Lower leg skin (tissue), 3 donors: Measurements from ENCODE around the gene PTEN.

Source experiments
- POLR2A ChIP-seq, 2 donors: fragments of 450-650 bp; IDR thresholded peaks; one replicate each; pipeline ENCODE4 v1.6.1; 2016 to 2017; ENCODE audit warnings: antibody characterized with exemption in 2 of 2, mild to moderate bottlenecking in 1 of 2, moderate library complexity in 1 of 2
- TF ChIP-seq, protein P1 (sequence below), 3 donors: fragments of 450-650 bp; IDR thresholded peaks; one replicate each; pipeline ENCODE4 v1.5.1; 2016; ENCODE audit warnings: antibody characterized with exemption in 3 of 3, mild to moderate bottlenecking in 3 of 3, moderate library complexity in 2 of 3

- TF ChIP-seq, protein P1, sequence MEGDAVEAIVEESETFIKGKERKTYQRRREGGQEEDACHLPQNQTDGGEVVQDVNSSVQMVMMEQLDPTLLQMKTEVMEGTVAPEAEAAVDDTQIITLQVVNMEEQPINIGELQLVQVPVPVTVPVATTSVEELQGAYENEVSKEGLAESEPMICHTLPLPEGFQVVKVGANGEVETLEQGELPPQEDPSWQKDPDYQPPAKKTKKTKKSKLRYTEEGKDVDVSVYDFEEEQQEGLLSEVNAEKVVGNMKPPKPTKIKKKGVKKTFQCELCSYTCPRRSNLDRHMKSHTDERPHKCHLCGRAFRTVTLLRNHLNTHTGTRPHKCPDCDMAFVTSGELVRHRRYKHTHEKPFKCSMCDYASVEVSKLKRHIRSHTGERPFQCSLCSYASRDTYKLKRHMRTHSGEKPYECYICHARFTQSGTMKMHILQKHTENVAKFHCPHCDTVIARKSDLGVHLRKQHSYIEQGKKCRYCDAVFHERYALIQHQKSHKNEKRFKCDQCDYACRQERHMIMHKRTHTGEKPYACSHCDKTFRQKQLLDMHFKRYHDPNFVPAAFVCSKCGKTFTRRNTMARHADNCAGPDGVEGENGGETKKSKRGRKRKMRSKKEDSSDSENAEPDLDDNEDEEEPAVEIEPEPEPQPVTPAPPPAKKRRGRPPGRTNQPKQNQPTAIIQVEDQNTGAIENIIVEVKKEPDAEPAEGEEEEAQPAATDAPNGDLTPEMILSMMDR (IDR thresholded peaks at IDR 0.05): no peak
- no peak for TF ChIP-seq POLR2A (IDR thresholded peaks at IDR 0.05)
These were observed 94.3 kb downstream of the PTEN start for GRCh38 chr10:87957702-87958101.
